Measurements from ENCODE around the gene NQO2. TPM values are rescaled to one million over a fixed set of nuclear protein-coding genes. Genes with fewer than 3 reads are reported as not detected.
"Not testable (repeated sequence)": the region's sequence is repeated elsewhere in the genome, so short reads cannot be mapped to it uniquely, and the experiment has no call there.

NQO2 gene
- total RNA-seq, 1 experiment from 2014 or later = 35.8 TPM

DNA sequence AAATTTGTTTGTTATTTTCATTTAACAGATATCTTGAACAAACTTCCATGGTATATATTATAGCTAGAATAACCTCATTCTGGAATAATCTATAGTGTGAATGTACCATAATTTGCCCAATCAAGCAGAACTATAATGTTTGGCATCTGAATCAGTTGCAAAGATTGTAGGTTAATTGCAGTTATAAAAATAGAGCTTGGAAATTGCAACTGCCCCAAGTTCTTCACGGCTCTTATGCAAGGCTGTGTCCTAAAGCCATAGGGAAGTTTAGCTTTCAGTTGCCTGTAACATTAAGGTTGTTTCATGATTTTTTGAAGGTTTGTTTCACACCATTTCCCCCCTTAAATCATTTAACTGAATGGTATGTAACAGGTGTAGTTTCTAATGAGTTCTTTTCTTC lies 19.4 kb downstream of the NQO2 start:
- no peak for TF ChIP-seq CTCF (IDR thresholded peaks at IDR 0.05; ENCODE audit: insufficient read depth in 1 of 2, low read depth in 1 of 2, low read length in 1 of 2, severe bottlenecking in 1 of 2, unreplicated experiment in 1 of 2)
- no peak overlapping the region for H3K27ac Mint-ChIP-seq (ENCODE audit: unreplicated experiment)
- no peaks in the 10 kb centered on the region for H3K27me3 Mint-ChIP-seq (ENCODE audit: insufficient read depth, unreplicated experiment)
- H3K4me3 ChIP-seq (ENCODE audit: low read depth, low read length) = no peak overlapping the region
- no TSS peak for BruUV-seq (replicated peaks)
- H3K36me3 Mint-ChIP-seq (ENCODE audit: insufficient read depth, unreplicated experiment) = peaks cover 35% of the 10 kb centered on the region
- ChIA-PET POLR2A (interaction anchor here (0.8 kb wide), 1 partner anchor 20 kb away, joined by 4 read pairs; the partner anchor contains the start of gene NQO2), CTCF (no interaction called here)
- H3K9me3 Mint-ChIP-seq (ENCODE audit: unreplicated experiment) = no peaks in the 10 kb centered on the region
- H3K4me1 Mint-ChIP-seq (ENCODE audit: low read depth, unreplicated experiment) = no peaks in the 10 kb centered on the region
- H3K9me3 ChIP-seq = no peaks in the 10 kb centered on the region
- H3K4me3 Mint-ChIP-seq (ENCODE audit: unreplicated experiment) = no peak overlapping the region
- no peaks in the 10 kb centered on the region for H3K36me3 ChIP-seq (ENCODE audit: control insufficient read depth, insufficient read depth, low read length)
- DNase-seq = no peak
- intact Hi-C loops (cut with micrococcal nuclease; ENCODE audit: unreplicated experiment) = no loop called here
- no peaks in the 10 kb centered on the region for H3K27me3 ChIP-seq (replicated peaks; ENCODE audit: control insufficient read depth, insufficient read depth, low read length)
- H3K4me1 ChIP-seq = peaks cover 2% of the 10 kb centered on the region

- CTCF ChIA-PET = no interaction called here
- H3K9me3 ChIP-seq = no peaks in the 10 kb centered on the region
- H3K4me1 Mint-ChIP-seq (ENCODE audit: low read depth, unreplicated experiment) = no peaks in the 10 kb centered on the region
- POLR2A ChIA-PET = interaction anchor here (1.2 kb wide), 1 partner anchor 18 kb away, joined by 3 read pairs; no protein-coding TSS in a partner anchor
- no TSS peak for BruUV-seq (replicated peaks)
- H3K27ac Mint-ChIP-seq (ENCODE audit: unreplicated experiment) = no peak overlapping the region
- DNase-seq = no peak
- no peaks in the 10 kb centered on the region for H3K9me3 Mint-ChIP-seq (ENCODE audit: unreplicated experiment)
- no peaks in the 10 kb centered on the region for H3K27me3 ChIP-seq (replicated peaks; ENCODE audit: control insufficient read depth, insufficient read depth, low read length)
- intact Hi-C loops (cut with micrococcal nuclease; ENCODE audit: unreplicated experiment) = no loop called here
- H3K36me3 Mint-ChIP-seq (ENCODE audit: insufficient read depth, unreplicated experiment) = peaks cover 32% of the 10 kb centered on the region
- H3K4me1 ChIP-seq = peaks cover 10% of the 10 kb centered on the region
- H3K36me3 ChIP-seq (ENCODE audit: control insufficient read depth, insufficient read depth, low read length) = no peaks in the 10 kb centered on the region
- H3K27me3 Mint-ChIP-seq (ENCODE audit: insufficient read depth, unreplicated experiment) = no peaks in the 10 kb centered on the region
- TF ChIP-seq CTCF (IDR thresholded peaks at IDR 0.05; ENCODE audit: insufficient read depth in 1 of 2, low read depth in 1 of 2, low read length in 1 of 2, severe bottlenecking in 1 of 2, unreplicated experiment in 1 of 2) = no peak
- no peak overlapping the region for H3K4me3 Mint-ChIP-seq (ENCODE audit: unreplicated experiment)
- H3K4me3 ChIP-seq (ENCODE audit: low read depth, low read length) = no peak overlapping the region
These were observed 20.1 kb downstream of the NQO2 start for GRCh38 chr6:3019749-3020320.

DNA sequence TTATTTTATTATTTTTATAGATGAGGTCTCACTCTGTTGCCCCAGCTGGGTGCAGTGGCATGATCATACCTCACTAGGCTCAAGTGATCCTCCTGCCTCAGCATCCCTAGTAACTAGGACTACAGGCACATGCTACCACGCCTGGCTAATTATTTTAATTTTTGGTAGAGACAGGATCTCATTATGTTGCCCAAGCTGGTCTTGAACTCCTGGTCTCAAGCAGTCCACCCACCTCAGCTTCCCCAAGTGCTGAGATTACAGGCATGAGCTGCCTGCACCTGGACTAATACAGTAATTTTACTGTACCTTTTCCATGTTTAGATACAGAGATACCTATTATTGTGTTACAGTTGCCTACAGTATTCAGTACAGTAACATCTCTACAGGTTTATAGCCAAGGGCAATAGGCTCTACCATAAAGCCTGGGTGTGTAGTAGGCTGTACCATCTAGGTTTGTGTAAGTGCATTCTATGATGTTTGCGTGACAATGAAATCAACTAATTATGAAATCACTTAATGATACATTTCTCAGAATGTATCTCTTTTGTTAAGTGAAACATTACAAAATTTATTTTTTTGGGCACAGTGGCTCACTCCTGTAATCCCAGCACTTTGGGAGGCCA lies 21.4 kb downstream of the NQO2 start:
- H3K9me3 ChIP-seq; H3K27me3 ChIP-seq (replicated peaks; ENCODE audit: control insufficient read depth, insufficient read depth, low read length); intact Hi-C loops (cut with micrococcal nuclease; ENCODE audit: unreplicated experiment); H3K4me1 Mint-ChIP-seq (ENCODE audit: low read depth, unreplicated experiment); H3K27ac Mint-ChIP-seq (ENCODE audit: unreplicated experiment); DNase-seq; H3K4me1 ChIP-seq; H3K4me3 Mint-ChIP-seq (ENCODE audit: unreplicated experiment); H3K9me3 Mint-ChIP-seq (ENCODE audit: unreplicated experiment); H3K4me3 ChIP-seq (ENCODE audit: low read depth, low read length); H3K36me3 ChIP-seq (ENCODE audit: control insufficient read depth, insufficient read depth, low read length); H3K27me3 Mint-ChIP-seq (ENCODE audit: insufficient read depth, unreplicated experiment): not testable (repeated sequence)
- POLR2A ChIA-PET = interaction anchor here (0.6 to 1.2 kb wide), 2 partner anchors 19 to 230 kb away, joined by 3 read pairs; no protein-coding TSS in a partner anchor
- CTCF ChIA-PET = interaction anchor here (1.0 kb wide), 1 partner anchor 19 kb away, joined by 3 read pairs; no protein-coding TSS in a partner anchor
- H3K36me3 Mint-ChIP-seq (ENCODE audit: insufficient read depth, unreplicated experiment) = peaks cover 32% of the 10 kb centered on the region
- TSS peak; percentile 8 for BruUV-seq (replicated peaks)
